ENCODE measurements around the gene EIF4G3.

EIF4G3 gene

GRCh38 chr1:21090463-21090862, 86.2 kb downstream of the EIF4G3 start:
- Histone ChIP-seq H3K9me3 (ENCODE audit: severe bottlenecking) (no peaks in the 10 kb centered on the region), H3K4me1 (ENCODE audit: insufficient read depth, poor library complexity, severe bottlenecking) (peaks cover 19% of the 10 kb centered on the region), H3K27ac (ENCODE audit: poor library complexity, severe bottlenecking) (peak overlapping the region; percentile 48), H3K27me3 (ENCODE audit: insufficient read depth, poor library complexity, severe bottlenecking) (no peaks in the 10 kb centered on the region), H3K4me3 (ENCODE audit: severe bottlenecking) (no peak overlapping the region), H3K36me3 (ENCODE audit: low read depth) (peaks cover 20% of the 10 kb centered on the region)
- TF ChIP-seq CTCF (IDR thresholded peaks at IDR 0.05; ENCODE audit: poor library complexity, severe bottlenecking): no peak
- DNase-seq (ENCODE audit: low spot score): no peak
- ATAC-seq (ENCODE audit: low read depth): no peak

GRCh38 chr1:21089731-21090130, 87.0 kb downstream of the EIF4G3 start:
- Histone ChIP-seq H3K36me3 (ENCODE audit: low read depth) (peaks cover 20% of the 10 kb centered on the region), H3K4me1 (ENCODE audit: insufficient read depth, poor library complexity, severe bottlenecking) (peaks cover 21% of the 10 kb centered on the region), H3K27me3 (ENCODE audit: insufficient read depth, poor library complexity, severe bottlenecking) (no peaks in the 10 kb centered on the region), H3K4me3 (ENCODE audit: severe bottlenecking) (no peak overlapping the region), H3K27ac (ENCODE audit: poor library complexity, severe bottlenecking) (no peak overlapping the region), H3K9me3 (ENCODE audit: severe bottlenecking) (no peaks in the 10 kb centered on the region)
- ATAC-seq (ENCODE audit: low read depth): no peak
- no peak for TF ChIP-seq CTCF (IDR thresholded peaks at IDR 0.05; ENCODE audit: poor library complexity, severe bottlenecking)
- no peak for DNase-seq (ENCODE audit: low spot score)

GRCh38 chr1:21089299-21089698, 87.4 kb downstream of the EIF4G3 start:
- no peaks in the 10 kb centered on the region for H3K9me3 ChIP-seq (ENCODE audit: severe bottlenecking)
- TF ChIP-seq CTCF (IDR thresholded peaks at IDR 0.05; ENCODE audit: poor library complexity, severe bottlenecking): no peak
- peaks cover 20% of the 10 kb centered on the region for H3K36me3 ChIP-seq (ENCODE audit: low read depth)
- no peak overlapping the region for H3K27ac ChIP-seq (ENCODE audit: poor library complexity, severe bottlenecking)
- DNase-seq (ENCODE audit: low spot score) (no peak), ATAC-seq (ENCODE audit: low read depth) (no peak)
- H3K4me3 ChIP-seq (ENCODE audit: severe bottlenecking): no peak overlapping the region
- H3K4me1 ChIP-seq (ENCODE audit: insufficient read depth, poor library complexity, severe bottlenecking): peaks cover 22% of the 10 kb centered on the region
- H3K27me3 ChIP-seq (ENCODE audit: insufficient read depth, poor library complexity, severe bottlenecking): no peaks in the 10 kb centered on the region

- Histone ChIP-seq H3K4me1 (ENCODE audit: insufficient read depth, poor library complexity, severe bottlenecking) (peaks cover 11% of the 10 kb centered on the region), H3K4me3 (ENCODE audit: severe bottlenecking) (no peak overlapping the region), H3K27me3 (ENCODE audit: insufficient read depth, poor library complexity, severe bottlenecking) (no peaks in the 10 kb centered on the region), H3K9me3 (ENCODE audit: severe bottlenecking) (no peaks in the 10 kb centered on the region), H3K36me3 (ENCODE audit: low read depth) (peaks cover 25% of the 10 kb centered on the region), H3K27ac (ENCODE audit: poor library complexity, severe bottlenecking) (no peak overlapping the region)
- ATAC-seq (ENCODE audit: low read depth): no peak
- no peak for TF ChIP-seq CTCF (IDR thresholded peaks at IDR 0.05; ENCODE audit: poor library complexity, severe bottlenecking)
- DNase-seq (ENCODE audit: low spot score): no peak
These were observed 92.4 kb downstream of the EIF4G3 start for GRCh38 chr1:21084111-21084810.

GRCh38 chr1:21082073-21082472, 94.6 kb downstream of the EIF4G3 start:
- ATAC-seq (ENCODE audit: low read depth) (no peak), DNase-seq (ENCODE audit: low spot score) (no peak)
- Histone ChIP-seq H3K27me3 (ENCODE audit: insufficient read depth, poor library complexity, severe bottlenecking) (no peaks in the 10 kb centered on the region), H3K27ac (ENCODE audit: poor library complexity, severe bottlenecking) (no peak overlapping the region), H3K4me1 (ENCODE audit: insufficient read depth, poor library complexity, severe bottlenecking) (peaks cover 11% of the 10 kb centered on the region), H3K36me3 (ENCODE audit: low read depth) (peaks cover 18% of the 10 kb centered on the region), H3K9me3 (ENCODE audit: severe bottlenecking) (no peaks in the 10 kb centered on the region), H3K4me3 (ENCODE audit: severe bottlenecking) (no peak overlapping the region)
- no peak for TF ChIP-seq CTCF (IDR thresholded peaks at IDR 0.05; ENCODE audit: poor library complexity, severe bottlenecking)

Data from RWPE2 (cell line).